Fibroblast of pulmonary artery (primary cell): ENCODE measurements around the gene GTF3C5.

Source experiments
- DNase-seq: peaks from one replicate; pipeline ENCODE4 v3.0.0-alpha.2; 2010; ENCODE audit warnings: low read depth
- H3K4me3 ChIP-seq: replicated peaks from 2 replicates; pipeline ENCODE4 v1.5.1; 2011; ENCODE audit warnings: low read depth, mild to moderate bottlenecking, control low read depth, low read length, moderate library complexity
- CTCF ChIP-seq: IDR thresholded peaks from 2 replicates; pipeline ENCODE4 v1.5.1; 2011; ENCODE audit warnings: mild to moderate bottlenecking, control low read depth, low read length, inconsistent platforms; ENCODE audit errors: missing control alignments

The GTF3C5 gene

GRCh38 chr9:133049043-133049442 lies 18.2 kb downstream of the GTF3C5 start:
- H3K4me3 ChIP-seq = no peak overlapping the region
- no peak for DNase-seq
- TF ChIP-seq CTCF = no peak

GRCh38 chr9:133050142-133050541 lies 19.3 kb downstream of the GTF3C5 start:
- TF ChIP-seq CTCF = no peak
- DNase-seq = no peak
- H3K4me3 ChIP-seq = no peak overlapping the region

GRCh38 chr9:133050781-133051180 lies 20.0 kb downstream of the GTF3C5 start:
- DNase-seq = no peak
- no peak overlapping the region for H3K4me3 ChIP-seq
- TF ChIP-seq CTCF = no peak

- no peak overlapping the region for H3K4me3 ChIP-seq
- no peak for TF ChIP-seq CTCF
- DNase-seq = no peak
These were observed 20.6 kb downstream of the GTF3C5 start for GRCh38 chr9:133051281-133051900.

GRCh38 chr9:133051966-133052539 lies 21.3 kb downstream of the GTF3C5 start:
- TF ChIP-seq CTCF = no peak
- no peak for DNase-seq
- no peak overlapping the region for H3K4me3 ChIP-seq

- DNase-seq = no peak
- H3K4me3 ChIP-seq = no peak overlapping the region
- no peak for TF ChIP-seq CTCF
These were observed 23.5 kb downstream of the GTF3C5 start for GRCh38 chr9:133054194-133054890.
